Measurements from ENCODE around the gene SUMO2. TPM values are rescaled to one million over a fixed set of nuclear protein-coding genes. Genes with fewer than 3 reads are reported as not detected.
A peak's percentile ranks its signal among the peaks of the same experiment; 100 is the strongest.

The SUMO2 gene
- total and polyA plus RNA-seq, 2 of the 8 experiments (the other 6 are each of a cell fraction or from before 2014, with no cell fraction given), result 184 to 779 TPM

- TF ChIP-seq BCL11A (IDR thresholded peaks at IDR 0.05; ENCODE audit: low read depth in 2 of 2, low read length in 2 of 2), result no peak
- TF ChIP-seq E2F6 (IDR thresholded peaks at IDR 0.05), result peak; percentile 88
- TF ChIP-seq YY1 (IDR thresholded peaks at IDR 0.05; ENCODE audit: low read depth, low read length), result peak; percentile 66; the same call in 1 of the 2 replicates
- TF ChIP-seq ASH2L (IDR thresholded peaks at IDR 0.05; ENCODE audit: low read length), result peak; percentile 52
- TF ChIP-seq POLR2AphosphoS5 (IDR thresholded peaks at IDR 0.05; ENCODE audit: low read depth, low read length), result peak; percentile 77
- no peak for TF ChIP-seq MAFK (IDR thresholded peaks at IDR 0.05; ENCODE audit: low read depth, low read length)
- peak; percentile 77 for TF ChIP-seq TAF1 (IDR thresholded peaks at IDR 0.05; ENCODE audit: low read depth, low read length)
- TF ChIP-seq TBP (IDR thresholded peaks at IDR 0.05; ENCODE audit: low read depth, low read length), result peak; percentile 51; the same call in 1 of the 2 replicates
- peak; percentile 72 to 75; a peak in 2 of 3 replicates for TF ChIP-seq POLR2A (IDR thresholded peaks at IDR 0.05; ENCODE audit: control extremely low read depth in 1 of 2, low read depth in 2 of 2, low read length in 2 of 2)
- 0 out of 2 replicates have a peak, but pooled peaks have one; percentile 42 for TF ChIP-seq USF2 (IDR thresholded peaks at IDR 0.05; ENCODE audit: low read length)
- TF ChIP-seq GABPA (IDR thresholded peaks at IDR 0.05; ENCODE audit: borderline replicate concordance, insufficient read depth, low read length), result peak; percentile 87
- peak; percentile 65 to 72 (median 68) for TF ChIP-seq CTCF (IDR thresholded peaks at IDR 0.05; ENCODE audit: control extremely low read depth in 1 of 3, insufficient read depth in 1 of 3, low read depth in 1 of 3, low read length in 3 of 3)
- TF ChIP-seq ATF2 (IDR thresholded peaks at IDR 0.05; ENCODE audit: low read length), result no peak
- peak; percentile 92 for TF ChIP-seq PHF8 (conservative IDR thresholded peaks at IDR 0.05; ENCODE audit: low read depth, low read length)
- TF ChIP-seq RFX5 (IDR thresholded peaks at IDR 0.05; ENCODE audit: borderline replicate concordance, low read depth, low read length), result no peak
Observed at GRCh38 chr17:75131278-75132017, 51.3 kb downstream of the SUMO2 start, which contains the start of gene NT5C (continued).

All from H1 (cell line).